Stimulated activated CD8-positive, alpha-beta memory T cell treated with anti-CD3 and anti-CD28 coated beads, Interleukin-4, amount 100 ng/mL, for 1 hour (primary cell): ENCODE results near the gene BAIAP3.

ENCODE experiments used
- DNase-seq, 2 donors: peaks; one replicate each; pipeline ENCODE4 v3.0.0-alpha.2; 2020; ENCODE audit warnings: low read depth in 2 of 2, low spot score in 1 of 2

Gene BAIAP3

DNA sequence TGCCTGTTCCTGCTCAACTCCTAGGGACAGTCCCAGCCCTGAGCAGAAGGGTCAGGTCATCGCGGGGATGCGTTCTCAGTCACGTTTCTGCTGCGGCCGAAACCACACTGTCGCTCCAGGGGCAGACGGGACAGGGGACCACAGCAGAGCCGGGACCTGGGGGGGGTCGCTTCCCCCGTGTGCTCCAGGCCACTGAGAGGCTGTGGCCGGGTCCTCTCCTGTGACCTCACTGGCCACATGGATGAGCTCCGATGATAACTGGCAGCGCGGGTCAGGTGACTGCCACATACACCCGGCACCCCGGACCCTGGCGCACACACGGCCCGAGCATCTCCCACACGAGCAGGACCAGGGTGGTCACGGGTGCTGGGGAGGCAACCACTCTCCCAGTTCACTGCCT lies 31.1 kb downstream of the BAIAP3 start:
- no peak for DNase-seq

DNA sequence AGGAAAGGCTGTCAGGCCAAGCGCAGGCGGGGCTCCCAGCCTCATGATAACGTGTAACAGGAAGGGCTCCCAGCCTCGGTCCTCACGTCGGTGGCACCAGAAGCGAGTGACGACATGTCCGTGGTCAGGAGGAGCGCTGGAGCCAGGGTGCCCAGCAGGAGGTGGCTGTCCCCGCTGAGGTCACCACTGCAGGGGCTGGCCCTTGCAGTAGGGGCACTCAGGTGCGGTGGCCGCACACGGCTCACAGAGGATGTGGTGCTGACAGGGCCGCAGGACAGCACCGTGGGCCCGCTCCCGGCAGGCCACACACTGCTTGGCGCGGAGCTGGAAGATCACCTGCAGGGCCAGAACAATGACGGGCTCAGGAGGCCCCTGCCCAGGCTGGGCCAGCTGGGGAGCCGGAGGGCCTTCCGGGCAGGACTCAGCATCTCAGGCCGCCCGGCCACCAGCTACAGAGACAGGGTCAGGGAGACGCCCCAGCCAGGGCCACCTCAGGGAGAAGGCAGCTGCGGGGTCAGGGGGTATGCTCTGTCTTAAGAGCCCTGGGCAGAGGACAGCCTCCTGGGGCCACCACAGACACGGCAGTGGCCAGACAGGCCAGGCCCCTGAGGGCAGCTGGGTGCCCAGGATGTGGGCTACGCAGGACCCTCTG lies 32.7 kb downstream of the BAIAP3 start:
- DNase-seq: no peak

DNA sequence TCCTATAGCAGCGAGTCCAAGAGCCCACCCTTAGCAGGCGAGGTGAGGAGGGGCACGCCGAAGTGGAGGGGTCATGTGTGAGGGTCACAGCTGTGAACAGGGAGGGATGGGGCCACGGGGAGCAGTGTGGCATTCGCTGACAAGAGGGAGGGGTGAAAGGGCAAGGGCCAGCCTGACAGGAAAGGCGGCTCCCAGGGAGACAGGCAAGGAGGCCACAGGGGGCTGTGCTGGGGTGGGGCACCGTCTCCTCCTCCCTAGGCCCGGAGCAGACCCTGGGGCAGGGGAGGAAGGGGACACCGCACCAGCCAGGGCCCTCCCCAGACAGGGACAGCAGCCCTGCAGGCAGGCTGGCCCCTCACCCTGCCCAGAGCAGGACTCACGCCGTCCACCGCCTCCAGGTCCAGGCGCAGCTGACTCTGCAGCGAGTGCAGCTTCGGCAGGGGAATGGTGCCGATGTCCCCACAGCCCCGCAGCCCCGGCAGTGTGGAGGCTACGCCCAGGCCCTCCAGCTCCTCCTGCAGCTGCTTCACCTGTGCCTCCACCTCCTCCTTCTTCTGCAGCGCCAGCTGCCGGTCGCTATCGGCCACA lies 33.4 kb downstream of the BAIAP3 start:
- no peak for DNase-seq

DNA sequence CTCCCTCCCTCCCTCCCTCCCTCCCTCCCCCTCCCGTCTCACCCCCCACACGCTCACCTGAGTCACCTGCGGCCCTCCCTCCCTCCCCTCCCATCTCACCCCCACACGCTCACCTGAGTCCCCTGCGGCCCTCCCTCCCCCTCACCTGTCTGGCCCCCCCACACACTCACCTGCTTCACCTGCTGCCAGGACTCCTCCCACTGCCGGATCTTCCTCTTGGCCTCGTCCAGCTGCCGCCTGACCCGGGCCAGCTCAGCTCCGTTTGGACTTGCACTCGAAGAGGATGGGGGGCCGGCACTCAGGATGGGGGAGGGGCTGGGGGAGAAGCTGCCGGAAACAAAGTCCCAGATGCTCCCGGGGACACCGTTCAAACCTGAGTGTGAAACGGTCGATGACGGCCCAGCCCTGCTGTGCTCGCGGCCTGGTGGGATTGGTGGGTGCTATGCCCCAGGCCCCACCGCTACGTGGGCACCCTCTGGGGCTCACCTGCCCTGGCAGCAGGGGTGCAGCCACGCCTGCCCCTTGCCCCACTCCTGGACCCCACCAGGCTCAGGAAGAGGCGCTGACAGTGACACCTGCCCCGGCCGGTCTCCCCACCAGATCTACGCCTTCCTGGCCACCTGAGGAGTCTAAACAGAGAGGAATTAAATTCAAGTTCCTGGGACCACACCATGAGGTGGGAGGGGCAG lies 34.2 kb downstream of the BAIAP3 start:
- DNase-seq: no peak

DNA sequence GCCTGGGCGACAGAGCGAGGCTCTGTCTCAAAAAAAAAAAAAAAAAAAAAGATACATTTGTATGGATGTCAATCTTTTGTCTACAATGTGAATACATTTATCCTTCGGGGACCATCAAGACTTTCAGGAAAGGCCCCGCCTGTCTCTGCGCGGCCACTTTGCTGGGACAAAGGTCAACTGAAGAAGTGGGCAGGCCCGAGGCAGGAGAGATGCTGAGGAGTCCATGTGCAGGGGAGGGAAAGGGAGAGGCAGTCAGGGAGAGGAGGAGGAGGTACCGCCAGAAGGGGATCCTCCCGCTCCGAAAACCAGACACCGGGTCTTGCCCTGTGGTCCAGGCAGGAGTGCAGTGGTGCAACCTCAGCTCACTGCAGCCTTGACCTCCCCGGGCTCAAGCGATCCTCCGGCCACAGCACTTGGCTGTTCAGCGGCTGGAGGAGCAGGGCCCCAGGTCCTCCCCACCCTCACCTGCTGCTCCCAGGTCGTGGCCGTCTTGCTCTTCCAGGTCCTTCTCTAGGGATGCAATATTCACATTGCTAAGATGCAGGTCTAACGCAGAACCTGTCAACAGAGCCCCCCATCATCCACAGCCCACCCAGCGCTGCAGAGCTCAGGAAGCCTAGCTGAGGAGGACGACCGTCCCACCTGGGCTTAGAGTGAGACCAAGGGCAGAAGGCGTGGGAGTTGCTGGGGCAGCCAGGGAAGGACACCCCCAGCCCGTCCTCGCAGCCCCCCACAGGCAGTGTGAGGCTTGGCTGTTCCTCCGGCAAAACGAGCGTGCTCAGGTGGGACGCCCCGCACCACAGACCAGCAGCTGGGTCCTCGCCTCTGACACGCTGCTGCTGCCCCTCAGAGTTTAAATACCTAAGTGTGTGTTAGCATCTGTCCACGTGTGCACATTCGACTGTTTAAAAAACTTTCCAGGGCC lies 37.9 kb downstream of the BAIAP3 start:
- DNase-seq: no peak

DNA sequence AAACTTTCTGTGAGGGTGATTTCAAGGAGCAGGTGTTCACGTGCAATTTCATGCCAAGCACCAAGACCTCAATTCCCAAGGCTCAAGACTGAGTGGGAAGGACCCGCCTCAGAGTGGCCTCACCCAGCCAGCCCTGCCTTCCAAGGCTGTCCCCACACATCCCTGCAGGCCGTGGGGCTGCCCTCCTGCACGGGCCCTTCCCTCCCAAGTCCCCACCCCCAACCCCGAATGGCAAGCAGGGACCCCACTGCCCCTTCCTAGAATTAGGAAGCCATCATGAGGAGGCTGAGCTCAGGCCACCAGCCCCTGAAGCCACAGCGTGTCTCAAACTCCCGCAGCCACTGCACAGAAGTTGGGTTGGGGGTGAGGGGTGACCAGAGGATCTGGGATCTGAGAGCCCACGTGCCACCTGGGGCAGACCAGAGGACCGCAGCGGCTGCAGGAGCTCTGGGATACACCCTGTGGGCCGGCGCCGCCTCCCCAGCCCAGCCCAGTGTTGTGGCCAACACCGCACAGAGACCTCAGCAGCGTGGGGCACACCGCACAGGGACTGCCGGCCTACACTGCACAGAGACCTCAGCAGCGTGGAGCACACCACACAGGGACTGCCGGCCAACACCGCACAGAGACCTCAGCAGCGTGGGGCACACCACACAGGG lies 39.0 kb downstream of the BAIAP3 start:
- no peak for DNase-seq

DNA sequence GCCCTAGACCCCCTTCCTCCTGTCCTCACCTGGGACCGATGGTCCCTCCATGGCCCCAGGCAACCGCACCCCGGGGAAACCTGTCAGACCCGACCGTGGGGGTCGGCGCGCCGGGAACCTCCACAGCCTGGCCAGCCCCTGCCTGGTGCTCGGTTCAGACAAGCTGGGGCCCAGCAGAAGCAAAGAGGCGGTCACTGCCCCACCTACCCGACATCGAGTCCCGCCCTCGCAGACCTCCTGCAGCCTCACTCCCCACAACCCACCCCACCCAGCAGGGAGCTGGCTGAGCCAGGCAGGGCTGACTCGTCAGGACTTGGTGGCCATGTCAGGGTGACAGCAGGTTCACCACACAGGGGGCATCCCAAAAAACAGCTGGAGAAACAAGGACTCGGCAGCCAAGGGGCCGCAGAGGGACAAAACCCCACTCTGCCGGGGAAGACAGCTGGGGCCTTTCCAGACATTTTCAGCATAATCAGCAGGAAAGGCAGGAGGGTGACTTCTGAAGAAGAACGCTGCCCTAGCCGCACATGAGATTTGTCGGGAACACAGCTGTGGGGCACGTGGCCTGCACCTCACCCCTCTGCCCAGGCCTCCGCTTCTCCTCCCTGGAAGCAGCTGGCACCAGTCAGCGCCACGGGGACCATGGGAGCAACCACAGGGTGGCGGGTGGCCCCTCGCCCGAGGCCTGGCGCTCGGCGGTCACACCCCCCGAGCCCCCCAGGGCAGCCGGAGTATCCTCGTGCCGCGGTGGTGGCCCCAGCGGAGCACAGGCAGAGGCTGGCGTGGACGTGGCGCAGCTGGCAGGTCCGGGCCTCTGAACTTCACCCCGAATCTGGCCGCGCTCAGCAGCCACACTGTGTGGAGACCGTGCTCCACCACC lies 41.2 kb downstream of the BAIAP3 start:
- DNase-seq: no peak

DNA sequence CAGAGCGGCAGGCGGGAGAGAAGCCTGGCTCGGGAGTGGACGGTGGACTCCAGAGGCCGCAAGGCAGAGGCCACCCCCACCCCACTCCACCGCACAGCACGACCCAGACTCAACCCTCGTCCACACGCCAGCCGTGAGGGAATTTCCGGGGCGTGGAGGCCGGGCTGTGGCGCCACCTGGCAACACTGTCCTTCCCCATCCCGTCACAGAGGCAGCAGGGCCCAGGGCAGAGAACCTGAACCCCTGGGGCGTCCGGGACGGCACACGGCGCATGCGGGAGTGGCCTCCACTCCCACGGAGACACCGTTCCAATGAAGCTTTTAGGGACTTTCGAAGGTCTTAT lies 41.8 kb downstream of the BAIAP3 start:
- no peak for DNase-seq

DNA sequence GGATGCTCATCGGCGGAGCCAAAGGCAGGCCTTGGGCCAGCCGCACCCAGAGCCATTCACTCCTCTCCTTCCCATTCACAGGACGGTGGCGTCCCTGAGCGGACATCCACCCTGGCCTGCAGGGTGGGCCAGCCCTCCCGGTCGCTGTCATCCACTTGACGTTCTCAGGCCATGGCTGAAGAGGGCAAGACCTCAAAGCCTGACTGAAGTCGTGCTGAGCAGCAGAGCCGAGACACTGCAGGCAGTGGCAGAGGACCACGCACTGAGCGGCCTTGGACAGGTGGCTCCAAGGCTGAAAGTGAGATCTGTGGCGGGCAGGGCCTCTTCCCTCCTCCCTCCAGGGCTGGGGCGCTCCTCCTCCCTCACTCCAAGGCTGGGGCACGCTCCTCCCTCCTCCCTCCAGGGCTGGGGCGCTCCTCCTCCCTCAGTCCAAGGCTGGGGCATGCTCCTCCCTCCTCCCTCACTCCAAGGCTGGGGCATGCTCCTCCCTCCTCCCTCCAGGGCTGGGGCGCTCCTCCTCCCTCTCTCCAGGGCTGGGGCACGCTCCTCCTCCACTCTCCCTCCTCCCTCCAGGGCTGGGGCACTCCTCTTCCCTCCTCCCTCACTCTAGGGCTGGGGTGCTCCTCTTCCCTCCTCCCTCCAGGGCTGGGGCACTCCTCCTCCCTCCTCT lies 42.4 kb downstream of the BAIAP3 start:
- no peak for DNase-seq

DNA sequence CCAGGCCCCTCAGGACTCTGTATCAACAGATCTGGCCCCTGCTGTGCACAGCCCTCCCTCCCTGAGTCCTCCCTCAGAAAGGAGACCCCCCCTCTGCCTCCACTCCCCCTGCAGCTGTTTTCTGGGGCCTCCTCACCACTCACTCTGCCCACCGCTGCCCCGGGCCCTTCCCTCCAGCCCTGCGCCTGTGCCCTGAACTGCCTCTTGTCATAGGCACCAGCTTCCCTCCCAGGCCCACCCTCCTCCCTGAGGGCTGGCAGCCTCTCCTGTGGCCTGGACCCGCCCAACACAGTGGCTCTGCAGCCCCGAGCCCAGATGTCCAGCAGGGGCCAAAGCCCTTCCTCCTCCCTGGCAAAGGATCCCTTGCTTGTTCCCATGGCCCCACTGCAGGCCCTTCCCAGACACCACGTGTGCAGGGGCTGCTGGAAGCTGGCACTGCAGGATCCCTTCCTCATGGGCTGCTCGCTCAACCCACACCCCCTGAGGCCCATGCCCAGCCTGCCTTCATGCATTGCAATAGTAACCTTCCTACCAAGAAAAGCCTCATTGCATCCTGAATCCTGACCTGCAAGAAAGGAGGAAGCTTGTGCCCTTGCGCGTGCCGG lies 44.1 kb downstream of the BAIAP3 start:
- DNase-seq: no peak

DNA sequence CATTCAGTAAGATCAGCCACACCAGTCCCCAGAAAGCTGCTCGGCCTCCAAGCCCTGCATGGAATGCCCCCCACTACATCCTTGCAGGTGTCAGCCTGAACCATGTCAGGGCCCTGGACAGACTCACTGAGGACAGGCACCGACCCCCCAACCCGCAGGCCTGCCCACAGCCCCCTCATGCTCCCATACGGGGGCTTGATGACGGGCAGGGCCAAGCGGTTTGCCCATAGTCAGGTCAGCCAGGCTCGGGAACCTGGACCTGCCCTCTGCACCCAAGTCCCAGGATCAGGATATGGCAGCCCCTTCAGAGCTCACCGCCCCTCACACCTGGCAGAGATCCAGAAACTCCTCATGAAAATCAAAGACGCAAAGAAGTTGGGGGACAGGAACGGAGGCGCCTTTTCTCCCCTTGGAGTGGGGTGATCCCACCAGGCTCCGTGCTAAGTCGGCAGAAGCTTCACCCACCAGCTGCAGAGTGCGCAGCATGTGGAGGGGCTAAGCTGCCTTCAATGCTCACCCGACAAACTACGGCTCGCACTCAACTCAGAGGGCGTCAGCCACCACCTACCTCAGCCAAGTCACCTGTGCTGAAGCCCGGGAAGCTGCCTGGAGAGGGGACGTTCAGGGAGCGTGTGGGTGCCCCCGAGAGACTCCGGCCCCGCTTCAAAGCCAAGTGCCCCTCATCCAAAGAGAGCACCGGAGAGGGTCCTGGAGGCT lies 44.8 kb downstream of the BAIAP3 start:
- no peak for DNase-seq

DNA sequence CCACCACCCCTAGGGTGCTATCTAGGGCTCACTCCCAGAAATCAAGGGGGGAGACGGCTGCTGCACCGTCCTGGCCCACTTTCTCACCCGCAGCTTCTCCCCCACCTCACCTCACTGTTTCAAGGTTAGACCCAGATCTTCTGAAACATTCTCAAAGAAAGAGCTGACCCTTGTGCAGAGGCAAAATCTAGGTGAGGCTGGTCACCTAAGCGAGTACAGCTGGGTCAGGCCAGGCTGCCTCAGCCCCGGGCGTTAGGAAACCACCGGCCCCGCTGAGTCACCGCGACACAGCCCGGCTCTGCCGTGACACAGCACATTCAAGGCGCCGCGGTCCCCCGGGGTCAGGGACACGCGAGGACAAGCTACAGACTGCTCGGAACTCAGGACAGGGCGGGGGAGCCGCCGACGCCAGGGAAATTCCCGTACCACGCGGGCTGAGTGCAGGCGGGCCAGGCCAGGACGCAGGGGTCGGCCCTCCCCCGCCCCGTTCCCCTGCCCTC lies 45.4 kb downstream of the BAIAP3 start:
- DNase-seq: no peak

DNA sequence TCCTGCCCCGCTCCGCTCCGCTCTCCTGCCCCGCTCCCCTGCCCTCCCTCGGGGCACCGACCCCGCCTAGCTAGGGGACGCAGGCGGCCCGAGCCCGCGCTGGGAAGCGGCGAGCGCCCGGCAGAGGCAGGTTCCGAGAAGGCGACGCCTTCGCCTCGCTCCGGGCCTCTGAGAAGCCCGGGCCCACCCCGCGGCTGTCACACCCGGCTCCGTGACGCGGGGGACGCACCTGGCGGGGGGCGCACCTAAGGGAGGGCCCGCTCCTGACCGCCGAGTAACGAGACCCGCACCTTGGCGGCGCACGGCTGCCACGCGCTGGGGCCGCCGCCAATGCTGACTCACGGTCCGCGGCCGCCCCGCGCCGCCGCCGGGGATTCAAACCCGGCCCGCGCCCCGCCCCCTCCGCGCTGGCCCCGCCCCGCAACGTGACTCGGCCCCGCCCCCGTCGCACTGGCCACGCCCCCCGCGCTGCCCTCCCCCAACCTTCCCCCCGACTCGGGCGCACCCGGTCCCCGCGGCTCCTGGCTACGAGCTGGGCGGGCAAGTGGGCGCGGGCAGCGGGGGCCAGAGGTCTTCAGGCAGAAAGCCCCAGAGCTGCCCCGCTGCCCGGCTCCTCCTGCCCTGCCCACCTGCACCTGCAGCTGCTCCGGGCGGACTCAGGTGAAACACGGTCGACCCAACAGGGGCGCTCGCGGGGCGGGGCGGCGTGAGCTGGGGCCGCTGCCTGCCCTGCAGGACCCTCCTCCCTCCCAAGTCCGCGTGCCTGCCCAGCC lies 46.0 kb downstream of the BAIAP3 start:
- peak; percentile 37 to 41 for DNase-seq

DNA sequence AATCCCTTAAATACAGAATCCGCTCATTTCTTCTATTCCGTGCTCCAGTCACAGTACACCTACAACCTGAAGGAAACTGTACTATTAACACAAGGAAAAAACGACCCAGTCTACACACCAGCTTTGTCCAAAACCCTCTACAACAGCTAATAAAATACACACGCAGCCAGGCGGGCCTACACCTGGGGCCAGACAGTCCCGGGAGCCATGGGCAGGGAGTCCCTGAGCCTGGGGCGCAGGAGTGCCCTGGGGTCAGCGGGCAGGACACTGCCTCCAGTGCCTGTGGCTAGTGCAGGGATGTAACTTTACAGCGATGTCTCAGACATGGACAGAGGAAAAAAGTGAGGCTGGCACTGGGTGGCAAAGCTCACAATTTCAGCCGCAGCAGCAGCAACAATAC lies 46.8 kb downstream of the BAIAP3 start:
- no peak for DNase-seq

DNA sequence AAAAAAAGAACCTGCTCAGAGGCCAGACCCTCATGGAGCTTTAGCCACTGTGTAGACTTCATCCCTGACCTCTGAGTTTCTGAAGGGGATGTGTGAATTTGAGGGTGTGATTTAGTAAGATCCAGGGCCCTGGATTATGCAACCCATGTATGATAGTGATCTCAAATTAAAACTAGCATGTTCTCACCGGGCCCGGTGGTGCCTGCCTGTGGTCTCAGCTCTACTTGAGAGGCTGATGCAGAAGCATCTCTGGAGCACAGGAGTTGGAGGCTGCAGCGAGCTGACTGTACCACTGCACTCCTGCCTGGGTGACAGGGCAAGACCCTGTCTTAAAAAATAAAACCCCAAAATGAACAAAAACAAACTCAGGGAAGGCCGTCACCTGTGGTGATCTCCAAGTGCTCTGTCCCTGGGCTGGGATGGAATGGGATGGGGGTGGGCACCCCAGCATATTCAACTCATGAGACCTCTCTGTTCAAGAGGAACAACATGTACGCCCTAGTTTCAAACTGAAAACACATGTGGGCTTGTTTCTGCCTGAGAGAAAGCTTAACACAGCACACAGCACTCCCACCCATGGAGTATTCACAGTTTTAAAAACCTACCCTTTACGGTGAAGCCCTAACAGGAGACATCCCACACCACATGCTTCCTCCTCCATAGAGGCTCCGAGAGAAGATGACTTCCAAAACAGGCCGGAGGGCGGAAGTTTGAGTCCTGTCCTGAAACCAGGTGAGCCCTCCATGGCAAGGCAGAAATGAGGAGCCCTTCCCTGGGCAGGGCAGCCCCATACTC lies 48.4 kb downstream of the BAIAP3 start:
- DNase-seq: no peak

DNA sequence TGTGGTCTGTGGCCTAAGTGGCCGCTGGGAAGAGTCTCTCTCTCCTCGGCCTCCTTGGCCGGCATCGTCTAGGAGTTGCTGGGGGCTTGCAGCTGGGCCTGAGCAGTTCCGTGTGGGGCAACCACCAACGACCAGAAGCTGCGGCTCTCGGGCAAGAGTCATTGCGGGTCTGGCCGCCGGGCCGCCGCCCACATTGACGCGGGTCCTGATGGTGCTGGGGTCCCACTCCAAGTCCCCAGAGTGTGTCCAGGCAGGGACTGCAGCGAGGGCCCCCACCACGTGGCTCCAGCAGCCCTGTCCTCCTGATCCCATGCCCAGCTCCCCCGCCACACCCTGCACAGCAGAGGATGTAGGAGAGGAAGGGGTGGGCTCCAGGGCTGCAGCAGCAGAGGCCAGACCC lies 50.1 kb downstream of the BAIAP3 start:
- no peak for DNase-seq

DNA sequence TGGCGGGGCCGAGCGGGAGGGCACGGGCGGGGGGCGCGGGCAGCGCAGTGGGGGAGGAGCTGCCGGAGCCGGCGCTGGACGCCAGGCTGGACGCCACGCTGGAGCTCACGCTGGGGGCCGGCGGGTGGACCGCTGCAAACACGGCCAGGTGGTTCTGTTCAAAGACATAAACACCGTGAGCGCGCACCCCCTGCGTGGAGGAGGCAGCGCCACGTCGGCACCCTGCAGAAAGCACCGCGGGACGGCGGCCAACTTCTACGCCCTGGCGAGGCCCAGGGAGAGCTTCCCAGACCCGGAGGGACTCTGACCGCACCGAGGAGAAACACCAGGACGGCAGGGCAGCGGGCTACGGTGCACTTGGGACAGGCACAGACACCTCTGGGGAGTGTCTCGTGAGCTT lies 51.8 kb downstream of the BAIAP3 start:
- no peak for DNase-seq
